Activated effector memory CD4-positive, alpha-beta T cell treated with Interleukin-2 at 50 U/mL for 16 hours (primary cell): Measurements from ENCODE around the gene AKAP10.
"Not testable (repeated sequence)": the region's sequence is repeated elsewhere in the genome, so short reads cannot be mapped to it uniquely, and the experiment has no call there.

Source experiments
- DNase-seq: peaks from one replicate; pipeline ENCODE4 v3.0.0-alpha.2; 2020

The AKAP10 gene

DNA sequence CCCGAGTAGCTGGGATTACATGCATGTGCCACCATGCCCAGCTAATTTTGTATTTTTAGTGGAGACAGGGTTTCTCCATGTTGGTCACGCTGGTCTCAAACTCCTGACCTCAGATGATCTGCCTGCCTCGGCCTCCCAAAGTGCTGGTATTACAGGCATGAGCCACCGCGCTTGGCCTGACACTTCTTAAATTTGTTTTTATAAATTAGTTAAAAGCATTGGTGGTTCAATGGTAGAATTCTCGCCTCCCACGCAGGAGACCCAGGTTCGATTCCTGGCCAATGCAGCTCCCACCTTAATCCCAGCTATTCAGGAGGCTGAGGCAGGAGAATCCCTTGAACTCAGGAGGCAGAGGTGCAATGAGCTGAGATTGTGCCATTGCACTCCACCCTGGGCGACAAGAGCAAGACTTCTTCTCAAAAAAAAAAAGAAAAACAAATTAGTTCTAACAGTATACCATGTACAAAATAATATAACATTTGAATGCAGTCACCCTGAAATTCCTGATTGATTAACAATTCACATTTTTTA lies 116.9 kb downstream of the AKAP10 start:
- DNase-seq = not testable (repeated sequence)

GRCh38 chr17:19857640-19858039 lies 120.0 kb downstream of the AKAP10 start:
- no peak for DNase-seq
